ENCODE results near the gene KCNN3.

The KCNN3 gene

GRCh38 chr1:154713005-154713404 lies 157.1 kb downstream of the KCNN3 start:
- H3K4me3 ChIP-seq (ENCODE audit: low read depth, low read length), result no peak overlapping the region
- DNase-seq (ENCODE audit: low read depth), result no peak
- no peak for TF ChIP-seq CTCF (conservative IDR thresholded peaks at IDR 0.05; ENCODE audit: low read depth, low read length)

GRCh38 chr1:154712166-154712810 lies 157.8 kb downstream of the KCNN3 start:
- no peak overlapping the region for H3K4me3 ChIP-seq (ENCODE audit: low read depth, low read length)
- DNase-seq (ENCODE audit: low read depth), result no peak
- TF ChIP-seq CTCF (conservative IDR thresholded peaks at IDR 0.05; ENCODE audit: low read depth, low read length), result no peak

DNA sequence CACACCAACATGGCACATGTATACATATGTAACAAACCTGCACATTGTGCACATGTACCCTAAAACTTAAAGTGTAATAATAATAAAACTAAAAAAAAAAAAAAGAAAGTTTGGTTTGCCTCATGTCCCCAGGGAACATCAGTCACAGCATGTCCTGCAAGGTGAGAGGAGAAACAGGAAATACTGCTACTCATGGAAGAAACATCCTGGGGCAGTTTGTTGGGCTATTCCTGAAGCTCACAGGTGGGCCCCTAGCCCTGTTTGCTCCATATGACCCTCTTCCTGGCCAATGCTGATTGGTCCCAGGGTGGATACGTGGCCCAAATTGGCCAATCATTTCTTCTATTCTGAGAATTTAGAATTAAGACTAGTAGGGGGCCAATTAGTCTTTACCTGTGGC lies 158.7 kb downstream of the KCNN3 start:
- H3K4me3 ChIP-seq (ENCODE audit: low read depth, low read length), result no peak overlapping the region
- no peak for DNase-seq (ENCODE audit: low read depth)
- TF ChIP-seq CTCF (conservative IDR thresholded peaks at IDR 0.05; ENCODE audit: low read depth, low read length), result no peak

DNA sequence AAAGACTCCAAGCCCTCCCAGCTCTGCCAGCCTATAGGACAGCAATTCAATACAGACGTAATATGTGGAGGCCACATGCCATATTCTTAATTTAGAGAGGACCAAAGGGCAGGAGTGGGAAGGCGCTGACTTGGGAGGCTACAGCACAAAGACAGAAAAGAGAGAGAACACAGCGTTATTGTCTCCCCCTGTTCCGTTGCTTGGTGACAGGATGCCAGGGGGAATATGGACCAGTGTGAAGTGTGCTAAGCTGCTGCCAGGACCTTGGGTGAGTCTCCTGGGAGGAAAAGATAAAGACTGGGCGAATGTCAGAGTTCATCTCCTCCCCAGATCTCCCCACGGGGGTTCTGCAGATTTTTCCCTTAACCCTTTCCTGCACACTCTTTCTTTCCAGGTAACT lies 160.0 kb downstream of the KCNN3 start:
- no peak for TF ChIP-seq CTCF (conservative IDR thresholded peaks at IDR 0.05; ENCODE audit: low read depth, low read length)
- DNase-seq (ENCODE audit: low read depth), result no peak
- no peak overlapping the region for H3K4me3 ChIP-seq (ENCODE audit: low read depth, low read length)

DNA sequence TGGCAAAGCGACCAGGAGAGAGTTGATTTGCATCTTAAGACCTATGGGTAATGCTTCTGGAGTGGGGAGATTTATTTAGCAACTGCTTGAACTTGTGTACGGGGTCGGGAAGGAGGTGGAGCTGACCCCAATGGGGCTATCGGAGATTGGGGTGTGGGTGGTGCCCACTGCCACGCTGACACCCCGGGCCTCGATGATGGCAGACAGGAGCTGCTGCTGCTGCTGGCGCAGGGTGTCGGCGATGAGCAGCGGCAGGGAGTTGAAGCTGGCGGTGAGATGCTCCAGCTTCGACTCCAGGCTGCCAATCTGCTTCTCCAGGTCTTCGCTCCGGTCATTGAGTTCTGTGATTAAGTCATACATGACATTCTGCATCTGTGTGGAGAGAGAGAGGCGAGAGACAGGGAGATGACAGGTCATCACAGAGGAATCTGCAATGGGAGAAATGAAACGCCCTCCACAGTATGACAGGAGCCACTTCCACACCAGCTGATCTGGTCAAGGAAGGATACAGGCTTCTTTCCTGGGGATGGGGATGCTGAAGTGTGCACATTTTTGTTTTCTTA lies 162.1 kb downstream of the KCNN3 start:
- no peak for TF ChIP-seq CTCF (conservative IDR thresholded peaks at IDR 0.05; ENCODE audit: low read depth, low read length)
- no peak overlapping the region for H3K4me3 ChIP-seq (ENCODE audit: low read depth, low read length)
- no peak for DNase-seq (ENCODE audit: low read depth)

- H3K4me3 ChIP-seq (ENCODE audit: low read depth, low read length), result no peak overlapping the region
- no peak for DNase-seq (ENCODE audit: low read depth)
- TF ChIP-seq CTCF (conservative IDR thresholded peaks at IDR 0.05; ENCODE audit: low read depth, low read length), result no peak
Observed at GRCh38 chr1:154706851-154707250, 163.2 kb downstream of the KCNN3 start.

- no peak for TF ChIP-seq CTCF (conservative IDR thresholded peaks at IDR 0.05; ENCODE audit: low read depth, low read length)
- DNase-seq (ENCODE audit: low read depth), result no peak
- H3K4me3 ChIP-seq (ENCODE audit: low read depth, low read length), result no peak overlapping the region
Observed at GRCh38 chr1:154705544-154705943, 164.5 kb downstream of the KCNN3 start.

Data from choroid plexus epithelial cell (primary cell).